Dedifferentiated amniotic fluid mesenchymal stem cell (primary cell): ENCODE measurements around the gene IHH.

Experiments
- DNase-seq: peaks from one replicate; pipeline ENCODE4 v3.0.0-alpha.2; 2016; ENCODE audit errors: extremely low spot score

The IHH gene

GRCh38 chr2:219076253-219076652 is 15.5 kb upstream of the IHH start:
- DNase-seq: no peak

GRCh38 chr2:219073413-219074129 is 12.8 kb upstream of the IHH start:
- no peak for DNase-seq

GRCh38 chr2:219072741-219073250 is 12.1 kb upstream of the IHH start:
- DNase-seq: no peak

GRCh38 chr2:219071131-219071816 is 10.6 kb upstream of the IHH start:
- DNase-seq: no peak

GRCh38 chr2:219065484-219065883 is 4.8 kb upstream of the IHH start:
- DNase-seq: no peak

- no peak for DNase-seq
Observed at GRCh38 chr2:219062081-219062480, 1.4 kb upstream of the IHH start.

GRCh38 chr2:219059725-219060682 is 717 bp downstream of the IHH start:
- DNase-seq: no peak

- no peak for DNase-seq
Observed at GRCh38 chr2:219059375-219059724, 1.4 kb downstream of the IHH start.

- DNase-seq: no peak
Observed at GRCh38 chr2:219058541-219059374, 2.0 kb downstream of the IHH start.

GRCh38 chr2:219057709-219058540 is 2.8 kb downstream of the IHH start:
- no peak for DNase-seq

GRCh38 chr2:219056896-219057708 is 3.6 kb downstream of the IHH start:
- no peak for DNase-seq

GRCh38 chr2:219056176-219056895 is 4.4 kb downstream of the IHH start:
- DNase-seq: no peak

GRCh38 chr2:219054956-219055903 is 5.5 kb downstream of the IHH start:
- no peak for DNase-seq

GRCh38 chr2:219049282-219049681 is 11.4 kb downstream of the IHH start:
- DNase-seq: no peak

GRCh38 chr2:219045937-219046550 is 14.7 kb downstream of the IHH start:
- DNase-seq: no peak

GRCh38 chr2:219042750-219043149 is 18.0 kb downstream of the IHH start:
- DNase-seq: no peak

- DNase-seq: no peak
Observed at GRCh38 chr2:219042157-219042556, 18.6 kb downstream of the IHH start.
